HG03097 (cell line): Measurements from ENCODE around the gene TBKBP1.

Source experiments
- ATAC-seq: cut with Tn5 transposase; IDR thresholded peaks from one replicate; pipeline ENCODE4 v1.9.1; 2021; ENCODE audit not compliant: unreplicated experiment, low FRiP score

The TBKBP1 gene

GRCh38 chr17:47697906-47698711 is 4.1 kb downstream of the TBKBP1 start:
- ATAC-seq: no peak

- no peak for ATAC-seq
Measured at GRCh38 chr17:47698749-47699535, 5.0 kb downstream of the TBKBP1 start.

GRCh38 chr17:47699536-47699840 is 5.5 kb downstream of the TBKBP1 start:
- ATAC-seq: no peak

- ATAC-seq: no peak
Measured at GRCh38 chr17:47700471-47701449, 6.8 kb downstream of the TBKBP1 start.

GRCh38 chr17:47701608-47702007 is 7.6 kb downstream of the TBKBP1 start:
- no peak for ATAC-seq

GRCh38 chr17:47702391-47702995 is 8.5 kb downstream of the TBKBP1 start:
- no peak for ATAC-seq

GRCh38 chr17:47703191-47703591 is 9.2 kb downstream of the TBKBP1 start:
- no peak for ATAC-seq

GRCh38 chr17:47703671-47704070 is 9.7 kb downstream of the TBKBP1 start:
- ATAC-seq: no peak

- no peak for ATAC-seq
Measured at GRCh38 chr17:47704116-47704515, 10.2 kb downstream of the TBKBP1 start.

- ATAC-seq: no peak
Measured at GRCh38 chr17:47704736-47705135, 10.8 kb downstream of the TBKBP1 start.

- ATAC-seq: no peak
Measured at GRCh38 chr17:47705536-47706530, 11.9 kb downstream of the TBKBP1 start.

- ATAC-seq: no peak
Measured at GRCh38 chr17:47707056-47707804, 13.3 kb downstream of the TBKBP1 start.

- no peak for ATAC-seq
Measured at GRCh38 chr17:47707884-47708283, 13.9 kb downstream of the TBKBP1 start.

GRCh38 chr17:47708312-47708863 is 14.4 kb downstream of the TBKBP1 start:
- ATAC-seq: no peak

GRCh38 chr17:47708864-47709541 is 15.0 kb downstream of the TBKBP1 start:
- no peak for ATAC-seq

- no peak for ATAC-seq
Measured at GRCh38 chr17:47709594-47709993, 15.6 kb downstream of the TBKBP1 start.

- no peak for ATAC-seq
Measured at GRCh38 chr17:47711366-47712099, 17.6 kb downstream of the TBKBP1 start.
